ENCODE results near the gene CCDC187. TPM values are rescaled to one million over a fixed set of nuclear protein-coding genes. Genes with fewer than 3 reads are reported as not detected.

Gene CCDC187
- polyA plus RNA-seq, 1 donor (not counting 4 experiments of a cell fraction or from before 2014, with no cell fraction given) = 0.03 TPM

- TF ChIP-seq CTCF (optimal IDR thresholded peaks at IDR 0.05 in 1 of 3, IDR thresholded peaks at IDR 0.05 in 1 of 3, conservative IDR thresholded peaks at IDR 0.05 in 1 of 3; ENCODE audit: extremely low read depth in 1 of 3, insufficient read depth in 2 of 3, low read length in 3 of 3) (no peak), EZH2 (IDR thresholded peaks at IDR 0.05; ENCODE audit: low read length) (no peak)
- no peaks in the 10 kb centered on the region for H3K79me2 ChIP-seq (ENCODE audit: control insufficient read depth, insufficient read depth, low read length)
- no peak overlapping the region for H3K9ac ChIP-seq (ENCODE audit: control insufficient read depth, extremely low read depth, insufficient read depth, low read length)
- no peak overlapping the region for H3K4me3 ChIP-seq (ENCODE audit: control insufficient read depth in 2 of 3, extremely low read depth in 1 of 3, insufficient read depth in 2 of 3, low read depth in 1 of 3, low read length in 3 of 3)
- peaks cover 11% of the 10 kb centered on the region for H3K4me1 ChIP-seq (ENCODE audit: control insufficient read depth, extremely low read depth, insufficient read depth, low read length)
- H3K9me3 ChIP-seq (ENCODE audit: control insufficient read depth, low read depth, low read length) = no peaks in the 10 kb centered on the region
- FAIRE-seq (no peak), DNase-seq (ENCODE audit: low read depth, low spot score) (no peak)
- H3K9me1 ChIP-seq (ENCODE audit: control insufficient read depth, extremely low read depth, insufficient read depth, low read length) = no peaks in the 10 kb centered on the region
- H4K20me1 ChIP-seq (ENCODE audit: control insufficient read depth, extremely low read depth, insufficient read depth, low read length) = peaks cover 3% of the 10 kb centered on the region
- H3K27ac ChIP-seq (ENCODE audit: control insufficient read depth, insufficient read depth, low read length) = no peak overlapping the region
- no peaks in the 10 kb centered on the region for H3K36me3 ChIP-seq (ENCODE audit: control insufficient read depth in 2 of 2, extremely low read depth in 1 of 2, insufficient read depth in 2 of 2, low read length in 2 of 2)
- H3K27me3 ChIP-seq (ENCODE audit: control insufficient read depth, extremely low read depth, insufficient read depth, low read length) = peaks cover 55% of the 10 kb centered on the region
- H3K4me2 ChIP-seq (ENCODE audit: control insufficient read depth, extremely low read depth, insufficient read depth, low read depth, low read length) = peak overlapping the region; percentile 22
- H2AFZ ChIP-seq (ENCODE audit: control insufficient read depth, low read length) = peak overlapping the region; percentile 23
- dilution Hi-C loops (cut with MboI; ENCODE audit: extremely low pct_ligation_motif_present, low sequenced_read_pairs) = no loop called here
Measured at GRCh38 chr9:136251264-136252115, 52.4 kb downstream of the CCDC187 start.

DNA sequence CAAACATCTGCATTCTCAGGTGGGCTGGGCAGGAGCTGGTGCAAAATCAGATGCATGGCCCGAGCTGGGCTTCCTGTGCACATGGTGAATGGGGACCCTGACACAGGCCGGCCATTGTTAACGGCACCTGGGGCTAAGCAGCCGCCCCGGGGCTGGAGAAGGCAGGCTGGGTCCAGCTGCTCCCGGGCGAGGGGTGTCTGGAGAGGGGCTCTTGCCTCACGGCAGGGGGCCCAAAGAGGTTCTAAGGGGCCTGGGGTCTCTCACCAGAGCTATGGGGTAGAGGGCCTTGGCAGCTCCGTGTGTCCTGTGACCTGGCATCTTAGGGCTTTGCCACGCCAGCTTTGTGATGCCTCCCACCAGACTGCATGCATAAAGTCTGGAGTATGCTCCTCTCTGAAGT is 53.2 kb downstream of the CCDC187 start:
- peaks cover 11% of the 10 kb centered on the region for H3K4me1 ChIP-seq (ENCODE audit: control insufficient read depth, extremely low read depth, insufficient read depth, low read length)
- no peak overlapping the region for H3K4me3 ChIP-seq (ENCODE audit: control insufficient read depth in 2 of 3, extremely low read depth in 1 of 3, insufficient read depth in 2 of 3, low read depth in 1 of 3, low read length in 3 of 3)
- H4K20me1 ChIP-seq (ENCODE audit: control insufficient read depth, extremely low read depth, insufficient read depth, low read length) = peaks cover 3% of the 10 kb centered on the region
- no peak for DNase-seq (ENCODE audit: low read depth, low spot score)
- no peaks in the 10 kb centered on the region for H3K79me2 ChIP-seq (ENCODE audit: control insufficient read depth, insufficient read depth, low read length)
- no peaks in the 10 kb centered on the region for H3K9me3 ChIP-seq (ENCODE audit: control insufficient read depth, low read depth, low read length)
- no peaks in the 10 kb centered on the region for H3K9me1 ChIP-seq (ENCODE audit: control insufficient read depth, extremely low read depth, insufficient read depth, low read length)
- no peaks in the 10 kb centered on the region for H3K36me3 ChIP-seq (ENCODE audit: control insufficient read depth in 2 of 2, extremely low read depth in 1 of 2, insufficient read depth in 2 of 2, low read length in 2 of 2)
- no peak overlapping the region for H2AFZ ChIP-seq (ENCODE audit: control insufficient read depth, low read length)
- TF ChIP-seq CTCF (optimal IDR thresholded peaks at IDR 0.05 in 1 of 3, IDR thresholded peaks at IDR 0.05 in 1 of 3, conservative IDR thresholded peaks at IDR 0.05 in 1 of 3; ENCODE audit: extremely low read depth in 1 of 3, insufficient read depth in 2 of 3, low read length in 3 of 3) (no peak), EZH2 (IDR thresholded peaks at IDR 0.05; ENCODE audit: low read length) (no peak)
- H3K27me3 ChIP-seq (ENCODE audit: control insufficient read depth, extremely low read depth, insufficient read depth, low read length) = peaks cover 57% of the 10 kb centered on the region
- H3K4me2 ChIP-seq (ENCODE audit: control insufficient read depth, extremely low read depth, insufficient read depth, low read depth, low read length) = no peak overlapping the region
- dilution Hi-C loops (cut with MboI; ENCODE audit: extremely low pct_ligation_motif_present, low sequenced_read_pairs) = no loop called here
- no peak overlapping the region for H3K27ac ChIP-seq (ENCODE audit: control insufficient read depth, insufficient read depth, low read length)
- FAIRE-seq = no peak
- no peak overlapping the region for H3K9ac ChIP-seq (ENCODE audit: control insufficient read depth, extremely low read depth, insufficient read depth, low read length)
